ENCODE results near the gene GPR89A. TPM values are rescaled to one million over a fixed set of nuclear protein-coding genes. Genes with fewer than 3 reads are reported as not detected.

Gene GPR89A
- polyA plus RNA-seq, 3 donors = 7.2 to 8.1 (median 8.1) TPM

- H3K4me1 ChIP-seq (ENCODE audit: control insufficient read depth in 1 of 2, insufficient read depth in 2 of 2, low read length in 2 of 2) = no peaks in the 10 kb centered on the region
- no peaks in the 10 kb centered on the region for H3K9me3 ChIP-seq (replicated peaks in 1 of 2; ENCODE audit: control insufficient read depth in 1 of 2, insufficient read depth in 1 of 2, low read length in 2 of 2)
- no peaks in the 10 kb centered on the region for H3K36me3 ChIP-seq (replicated peaks in 1 of 2; ENCODE audit: control insufficient read depth in 1 of 2, insufficient read depth in 2 of 2, low read length in 2 of 2)
- peaks cover 20% of the 10 kb centered on the region for H3K4me1 Mint-ChIP-seq
- peaks cover 0 to 2% (median 0%) of the 10 kb centered on the region in 7 donors for H3K9me3 Mint-ChIP-seq
- H3K27me3 ChIP-seq (ENCODE audit: control insufficient read depth in 2 of 2, insufficient read depth in 2 of 2, low read length in 2 of 2) = no peaks in the 10 kb centered on the region
- no peak overlapping the region for H2AFZ ChIP-seq (ENCODE audit: insufficient read depth, low read depth, low read length, poor library complexity, severe bottlenecking)
- intact Hi-C loops (cut with micrococcal nuclease) = no loop called here
- no peak overlapping the region for H3K4me2 ChIP-seq (replicated peaks; ENCODE audit: extremely low read depth, low read length, poor library complexity, severe bottlenecking)
- peaks cover under 1 to 3% (median 1%) of the 10 kb centered on the region in 3 donors for H3K27me3 Mint-ChIP-seq (ENCODE audit: low read depth in 3 of 3)
- no peaks in the 10 kb centered on the region for H3K79me2 ChIP-seq (ENCODE audit: insufficient read depth, low read length)
- H4K20me1 ChIP-seq (ENCODE audit: insufficient read depth, low read length) = no peaks in the 10 kb centered on the region
- no peak overlapping the region for H3K4me3 Mint-ChIP-seq
- TF ChIP-seq CTCF (IDR thresholded peaks at IDR 0.05) = no peak
- DNase-seq = no peak
- H3K27ac Mint-ChIP-seq = no peak overlapping the region
- no peak overlapping the region for H3K9ac ChIP-seq (ENCODE audit: insufficient read depth, low read length, poor library complexity, severe bottlenecking)
- H3K36me3 Mint-ChIP-seq = peaks cover 0 to 4% of the 10 kb centered on the region in 2 donors
- 87% methylated on average over 6 of the region's 6 CpGs for WGBS (ENCODE audit: insufficient coverage)
- no peak overlapping the region for H3K27ac ChIP-seq (ENCODE audit: low read depth in 1 of 2, low read length in 2 of 2)
- no peak overlapping the region for H3K4me3 ChIP-seq (replicated peaks in 1 of 3; ENCODE audit: low read depth in 2 of 3, low read length in 3 of 3)
Observed at GRCh38 chr1:145688924-145689323, 81.1 kb downstream of the GPR89A start.

- DNase-seq = no peak
- peaks cover 1 to 3% (median 1%) of the 10 kb centered on the region in 3 donors for H3K27me3 Mint-ChIP-seq (ENCODE audit: low read depth in 3 of 3)
- Histone ChIP-seq H2AFZ (ENCODE audit: insufficient read depth, low read depth, low read length, poor library complexity, severe bottlenecking) (no peak overlapping the region), H3K4me1 (ENCODE audit: control insufficient read depth in 1 of 2, insufficient read depth in 2 of 2, low read length in 2 of 2) (no peaks in the 10 kb centered on the region), H3K79me2 (ENCODE audit: insufficient read depth, low read length) (no peaks in the 10 kb centered on the region), H3K9ac (ENCODE audit: insufficient read depth, low read length, poor library complexity, severe bottlenecking) (no peak overlapping the region), H3K27ac (ENCODE audit: low read depth in 1 of 2, low read length in 2 of 2) (no peak overlapping the region), H3K36me3 (replicated peaks in 1 of 2; ENCODE audit: control insufficient read depth in 1 of 2, insufficient read depth in 2 of 2, low read length in 2 of 2) (no peaks in the 10 kb centered on the region), H3K27me3 (ENCODE audit: control insufficient read depth in 2 of 2, insufficient read depth in 2 of 2, low read length in 2 of 2) (no peaks in the 10 kb centered on the region), H3K4me3 (replicated peaks in 1 of 3; ENCODE audit: low read depth in 2 of 3, low read length in 3 of 3) (no peak overlapping the region), H4K20me1 (ENCODE audit: insufficient read depth, low read length) (no peaks in the 10 kb centered on the region), H3K9me3 (replicated peaks in 1 of 2; ENCODE audit: control insufficient read depth in 1 of 2, insufficient read depth in 1 of 2, low read length in 2 of 2) (no peaks in the 10 kb centered on the region), H3K4me2 (replicated peaks; ENCODE audit: extremely low read depth, low read length, poor library complexity, severe bottlenecking) (no peak overlapping the region)
- peaks cover 0 to 2% (median 0%) of the 10 kb centered on the region in 7 donors for H3K9me3 Mint-ChIP-seq
- WGBS (ENCODE audit: insufficient coverage) = 97% methylated on average over 5 of the region's 6 CpGs
- no peak for TF ChIP-seq CTCF (IDR thresholded peaks at IDR 0.05)
- H3K4me3 Mint-ChIP-seq = no peak overlapping the region
- intact Hi-C loops (cut with micrococcal nuclease) = no loop called here
- peak overlapping the region in 1 of 7 donors; percentile 15 for H3K27ac Mint-ChIP-seq
- H3K36me3 Mint-ChIP-seq = no peaks in the 10 kb centered on the region
- H3K4me1 Mint-ChIP-seq = peaks cover 20% of the 10 kb centered on the region
Observed at GRCh38 chr1:145689922-145690321, 82.1 kb downstream of the GPR89A start.
